ENCODE data around the gene CRTC3.

The CRTC3 gene

GRCh38 chr15:90597577-90597976 lies 67.9 kb downstream of the CRTC3 start:
- no peak for DNase-seq

- no peak for DNase-seq
Observed at GRCh38 chr15:90598031-90598577, 68.4 kb downstream of the CRTC3 start.

DNA sequence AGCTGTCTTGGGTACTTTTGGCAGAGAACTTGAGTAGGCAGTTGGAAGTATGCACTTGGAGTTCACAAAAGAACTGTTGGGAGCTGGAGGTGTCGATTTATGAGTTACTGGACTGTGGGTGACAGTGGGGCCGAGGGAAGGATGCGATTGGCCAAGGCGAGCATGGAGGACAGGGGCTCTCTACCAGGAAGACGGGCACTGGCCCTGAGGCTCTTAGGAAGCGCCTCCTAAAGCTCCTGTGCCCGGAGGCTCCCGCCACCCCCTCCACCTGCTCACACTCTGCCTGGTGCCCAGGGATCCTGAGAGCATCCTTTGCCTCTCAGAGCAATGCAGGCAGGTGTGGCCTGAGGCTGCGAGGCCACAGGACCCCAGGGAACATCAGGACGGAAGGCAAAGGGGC lies 69.0 kb downstream of the CRTC3 start:
- DNase-seq: no peak

DNA sequence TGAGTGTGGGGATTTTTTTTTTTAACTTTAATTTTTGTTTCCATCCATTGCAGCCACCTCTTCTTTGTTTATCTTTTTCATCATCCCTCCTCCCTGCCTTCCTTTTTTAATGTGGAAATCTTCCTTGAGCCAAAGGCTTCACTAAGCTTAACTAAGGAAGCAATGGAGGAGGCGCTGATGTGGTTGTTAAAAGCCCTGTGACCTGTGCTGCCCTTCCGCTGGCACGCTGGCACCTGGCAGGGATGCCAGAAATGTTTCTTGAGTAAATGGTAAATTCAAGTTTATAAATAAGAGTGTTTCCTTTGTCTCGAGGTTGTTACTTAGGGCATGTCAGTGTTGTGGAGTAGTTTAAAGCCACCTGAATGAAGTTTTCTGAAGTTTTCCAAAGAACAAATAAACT lies 69.4 kb downstream of the CRTC3 start:
- no peak for DNase-seq

DNA sequence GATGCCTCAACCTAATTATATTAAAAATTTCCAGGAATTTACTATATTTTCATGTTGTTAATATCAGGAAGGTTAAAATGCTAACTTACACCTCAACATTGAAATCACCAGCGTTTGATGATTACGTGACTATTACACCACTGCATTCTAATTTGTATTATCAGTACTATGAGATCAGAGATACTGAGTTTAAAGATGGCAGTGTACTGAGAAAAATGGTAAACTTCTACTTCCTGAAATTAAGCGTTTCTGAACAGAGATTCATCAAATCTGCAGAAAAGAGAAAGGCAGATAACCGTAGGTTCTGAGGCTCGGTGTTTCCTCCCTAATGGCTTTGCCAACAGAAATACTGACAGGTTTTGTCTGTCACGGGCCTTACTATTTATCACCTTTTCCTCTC lies 69.9 kb downstream of the CRTC3 start:
- no peak for DNase-seq

GRCh38 chr15:90600954-90601353 lies 71.2 kb downstream of the CRTC3 start:
- no peak for DNase-seq

DNA sequence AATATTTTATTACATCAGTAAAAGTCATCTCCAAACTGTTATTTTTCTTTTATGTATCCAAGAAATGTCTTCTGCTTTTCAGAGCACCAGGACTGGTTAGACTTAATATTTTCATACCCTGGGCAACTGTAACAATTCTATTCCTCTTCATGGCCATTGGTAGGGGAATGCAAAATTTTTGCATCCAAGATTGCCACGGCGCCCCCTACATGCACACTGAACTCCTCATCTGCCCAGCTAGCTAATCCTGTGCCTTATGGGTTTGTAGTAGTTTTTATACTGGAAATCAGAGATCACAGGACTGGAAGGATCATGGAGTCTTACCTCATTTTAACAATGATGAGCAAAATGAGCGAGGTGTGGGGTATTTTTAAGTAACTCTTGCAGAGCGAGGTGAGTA lies 74.2 kb downstream of the CRTC3 start:
- DNase-seq: peak in 1 of 2 experiments; percentile 18

- no peak for DNase-seq
Observed at GRCh38 chr15:90606641-90607040, 76.9 kb downstream of the CRTC3 start.

GRCh38 chr15:90607361-90607760 lies 77.6 kb downstream of the CRTC3 start:
- no peak for DNase-seq

GRCh38 chr15:90609242-90610180 lies 79.8 kb downstream of the CRTC3 start:
- DNase-seq: no peak

- no peak for DNase-seq
Observed at GRCh38 chr15:90610190-90610589, 80.5 kb downstream of the CRTC3 start.

GRCh38 chr15:90611157-90611556 lies 81.4 kb downstream of the CRTC3 start:
- no peak for DNase-seq

DNA sequence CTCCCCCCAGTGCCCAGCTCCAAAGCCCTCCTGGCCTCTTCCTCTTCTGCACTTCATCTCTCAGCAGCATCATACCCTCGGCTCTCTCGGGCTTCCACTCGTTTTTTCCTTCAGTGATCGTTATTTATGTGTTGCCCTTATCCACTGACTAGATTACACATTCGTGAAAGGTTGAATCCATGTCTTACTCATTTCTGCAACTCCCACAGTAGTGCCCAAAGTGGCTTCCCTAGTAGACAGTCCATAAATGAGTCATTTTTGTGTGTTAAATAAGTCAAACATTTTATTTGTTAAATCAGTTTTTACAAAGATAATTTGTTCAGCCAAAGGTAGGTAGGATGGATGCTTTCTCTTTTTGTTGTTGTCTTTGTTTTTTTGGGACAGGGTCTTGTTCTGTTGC lies 87.4 kb downstream of the CRTC3 start:
- DNase-seq: no peak

- DNase-seq: no peak
Observed at GRCh38 chr15:90617668-90618097, 88.0 kb downstream of the CRTC3 start.

DNA sequence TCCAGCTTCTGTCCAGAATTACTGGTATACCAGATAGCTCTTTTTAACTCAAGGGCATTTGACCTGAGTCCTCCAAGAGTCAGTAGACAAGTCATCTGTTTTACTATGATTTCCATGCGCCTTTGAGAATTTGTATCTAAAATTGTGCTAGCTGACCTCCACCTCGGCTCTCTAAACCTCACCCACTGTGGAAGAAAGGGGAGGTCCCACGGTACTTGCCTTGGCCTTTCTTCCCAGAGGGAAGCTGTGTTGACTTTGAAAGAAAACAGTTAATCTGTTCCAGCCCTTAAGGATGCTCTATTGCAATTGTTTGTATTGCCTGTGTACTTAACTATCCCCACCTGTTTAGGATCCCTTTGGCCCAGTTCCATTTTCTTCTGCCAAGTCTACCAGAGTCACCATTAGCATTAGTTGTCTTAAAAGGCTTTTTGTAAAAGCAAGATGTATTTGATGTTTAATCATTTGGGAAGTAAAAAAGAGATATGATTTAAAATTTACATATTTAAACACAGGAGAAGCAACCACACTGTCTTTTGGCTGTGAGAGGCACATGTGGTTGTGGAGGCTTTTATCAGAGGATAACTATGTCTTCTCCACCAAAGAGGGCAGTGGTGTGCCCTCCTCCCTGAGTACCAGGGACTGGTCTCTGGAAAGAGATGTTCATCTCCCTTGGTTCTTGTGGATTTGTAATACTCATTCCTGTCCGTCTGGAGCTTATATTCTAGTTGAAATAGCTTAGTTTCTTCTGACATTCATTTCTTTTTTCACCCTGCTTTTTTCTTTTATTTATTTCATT lies 88.8 kb downstream of the CRTC3 start:
- no peak for DNase-seq

GRCh38 chr15:90619468-90619867 lies 89.7 kb downstream of the CRTC3 start:
- DNase-seq: no peak

DNA sequence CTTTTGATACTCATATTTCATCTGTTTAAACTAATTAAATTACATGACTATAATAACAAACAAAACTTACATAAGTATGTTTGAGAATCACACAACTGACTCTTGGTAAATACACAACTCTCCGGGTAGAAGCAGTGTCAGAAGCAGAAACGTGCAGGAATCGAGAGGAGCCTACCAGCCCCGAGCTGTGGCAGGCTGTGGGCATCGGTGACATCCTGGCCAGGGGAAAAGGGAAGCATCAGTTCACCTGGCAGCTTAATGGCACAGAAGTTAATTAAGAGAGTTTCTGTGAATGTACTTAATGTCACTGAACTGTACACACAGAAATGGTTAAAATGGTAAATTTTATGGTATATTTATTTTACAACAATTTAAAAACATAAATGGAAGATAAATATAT lies 90.2 kb downstream of the CRTC3 start:
- no peak for DNase-seq

- peak; percentile 70 to 74 for DNase-seq
Observed at GRCh38 chr15:90620379-90621067, 90.8 kb downstream of the CRTC3 start.

DNA sequence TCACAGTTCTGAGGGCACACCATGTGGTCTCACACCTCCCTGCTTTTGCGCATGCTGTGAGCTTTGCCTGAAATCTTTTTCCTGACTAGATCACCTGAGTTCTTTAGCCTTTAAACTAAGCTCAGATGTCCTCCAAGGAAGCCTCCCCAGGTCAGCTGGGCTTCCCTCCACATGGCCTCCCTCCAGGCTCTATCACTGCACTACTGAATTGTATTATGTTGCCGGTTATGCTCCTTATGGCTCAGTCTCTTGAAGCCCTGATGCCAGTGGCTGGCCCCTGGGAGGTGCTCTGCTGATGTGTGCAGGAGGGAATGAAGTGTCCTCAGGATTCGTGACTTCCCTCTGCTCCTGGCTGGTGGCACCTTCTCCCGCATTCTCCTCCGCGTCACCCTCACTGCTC lies 94.1 kb downstream of the CRTC3 start:
- DNase-seq: no peak

- DNase-seq: no peak
Observed at GRCh38 chr15:90624278-90624981, 94.7 kb downstream of the CRTC3 start.

- DNase-seq: no peak
Observed at GRCh38 chr15:90625037-90625436, 95.3 kb downstream of the CRTC3 start.

GRCh38 chr15:90629217-90629616 lies 99.5 kb downstream of the CRTC3 start:
- no peak for DNase-seq
